Trophoblast cell (in vitro differentiated cells and primary cell): ENCODE results near the gene HNRNPCL1.
"Not testable (repeated sequence)": the region's sequence is repeated elsewhere in the genome, so short reads cannot be mapped to it uniquely, and the experiment has no call there.

Experiments
- DNase-seq, 2 donors: peaks; one replicate each; pipeline ENCODE4 v3.0.0-alpha.2; 2016
- H2AFZ ChIP-seq: 2 replicates; pipeline ENCODE4 v1.6.1; 2013; ENCODE audit warnings: low read length, moderate library complexity, mild to moderate bottlenecking; ENCODE audit not compliant: insufficient read depth, poor library complexity
- H2AK5ac ChIP-seq: 2 replicates; pipeline ENCODE4 v1.6.1; 2013; ENCODE audit warnings: mild to moderate bottlenecking, low read length
- H2BK120ac ChIP-seq: 2 replicates; pipeline ENCODE4 v1.6.1; 2013; ENCODE audit warnings: low read length, mild to moderate bottlenecking, moderate library complexity; ENCODE audit not compliant: insufficient read depth, poor library complexity
- H2BK12ac ChIP-seq: 2 replicates; pipeline ENCODE4 v1.6.1; 2013; ENCODE audit warnings: mild to moderate bottlenecking, low read length, moderate library complexity
- H2BK5ac ChIP-seq: 2 replicates; pipeline ENCODE4 v1.6.1; 2013; ENCODE audit warnings: low read length, low read depth, moderate library complexity, mild to moderate bottlenecking; ENCODE audit not compliant: poor library complexity
- H3K14ac ChIP-seq: 2 replicates; pipeline ENCODE4 v1.6.1; 2013; ENCODE audit warnings: mild to moderate bottlenecking, low read length
- H3K18ac ChIP-seq: 2 replicates; pipeline ENCODE4 v1.6.1; 2013; ENCODE audit warnings: mild to moderate bottlenecking, low read length
- H3K23ac ChIP-seq: 2 replicates; pipeline ENCODE4 v1.6.1; 2013; ENCODE audit warnings: low read length
- H3K27ac ChIP-seq: 2 replicates; pipeline ENCODE4 v1.5.1; 2013; ENCODE audit warnings: low read depth, mild to moderate bottlenecking, inconsistent platforms, low read length, moderate library complexity
- H3K27me3 ChIP-seq: 2 replicates; pipeline ENCODE4 v1.6.1; 2013; ENCODE audit warnings: inconsistent platforms, mild to moderate bottlenecking, low read length, moderate library complexity; ENCODE audit not compliant: insufficient read depth
- H3K36me3 ChIP-seq, 2 experiments: 1 replicate in 1 of 2; 2 replicates in 1 of 2; pipeline ENCODE4 v1.6.1; 2013; ENCODE audit warnings: low read length in 2 of 2, mild to moderate bottlenecking in 2 of 2, moderate library complexity in 1 of 2; ENCODE audit not compliant: insufficient read depth in 2 of 2, control insufficient read depth in 1 of 2
- H3K4ac ChIP-seq: 2 replicates; pipeline ENCODE4 v1.6.1; 2013; ENCODE audit warnings: low read depth, mild to moderate bottlenecking, low read length, moderate library complexity
- H3K4me1 ChIP-seq, 2 experiments: 1 replicate in 1 of 2; 2 replicates in 1 of 2; pipeline ENCODE4 v1.6.1; 2013; ENCODE audit warnings: low read length in 2 of 2, mild to moderate bottlenecking in 2 of 2, moderate library complexity in 1 of 2; ENCODE audit not compliant: insufficient read depth in 2 of 2, control insufficient read depth in 1 of 2
- H3K4me2 ChIP-seq: 2 replicates; pipeline ENCODE4 v1.6.1; 2013; ENCODE audit warnings: inconsistent platforms, mild to moderate bottlenecking, low read length, moderate library complexity
- H3K4me3 ChIP-seq: 2 replicates; pipeline ENCODE4 v1.5.1; 2013; ENCODE audit warnings: mild to moderate bottlenecking, low read depth, low read length, inconsistent platforms
- H3K79me1 ChIP-seq: one replicate; pipeline ENCODE4 v1.6.1; 2013; ENCODE audit warnings: low read length
- H3K79me2 ChIP-seq: 2 replicates; pipeline ENCODE4 v1.6.1; 2013; ENCODE audit warnings: low read length, mild to moderate bottlenecking; ENCODE audit not compliant: control insufficient read depth, insufficient read depth, poor library complexity
- H3K9ac ChIP-seq: 2 replicates; pipeline ENCODE4 v1.6.1; 2013; ENCODE audit warnings: mild to moderate bottlenecking, low read length
- H3K9me3 ChIP-seq: 2 replicates; pipeline ENCODE4 v1.6.1; 2013; ENCODE audit warnings: low read depth, mild to moderate bottlenecking, control low read depth, inconsistent platforms, low read length; ENCODE audit not compliant: insufficient read depth
- H4K12ac ChIP-seq: 2 replicates; pipeline ENCODE4 v1.6.1; 2013; ENCODE audit warnings: low read depth, mild to moderate bottlenecking, low read length, moderate library complexity
- H4K8ac ChIP-seq: 2 replicates; pipeline ENCODE4 v1.6.1; 2013; ENCODE audit warnings: low read depth, mild to moderate bottlenecking, low read length, moderate library complexity
- H4K91ac ChIP-seq: one replicate; pipeline ENCODE4 v1.6.1; 2013; ENCODE audit warnings: low read depth, mild to moderate bottlenecking, low read length, moderate library complexity
- WGBS: extraction: QIAGEN DNeasy Blood & Tissue Kit; methylation state at CpG from one replicate; pipeline ENCODE4 v1.1.7; 2013; ENCODE audit warnings: missing lambda C conversion rate; ENCODE audit not compliant: insufficient read length, insufficient coverage; ENCODE audit errors: extremely low coverage; 5-methylcytosine and 5-hydroxymethylcytosine counted together

Gene HNRNPCL1

GRCh38 chr1:12863131-12863880 lies 14.8 kb upstream of the HNRNPCL1 start:
- not testable (repeated sequence) for H3K4me3 ChIP-seq, H4K8ac ChIP-seq, H3K4me1 ChIP-seq, H2AK5ac ChIP-seq, H4K91ac ChIP-seq, H3K18ac ChIP-seq, H3K79me2 ChIP-seq, H2BK5ac ChIP-seq, H3K4me2 ChIP-seq, H2BK120ac ChIP-seq, H3K27me3 ChIP-seq, H3K14ac ChIP-seq, H4K12ac ChIP-seq, H3K27ac ChIP-seq, H3K36me3 ChIP-seq, H2BK12ac ChIP-seq, DNase-seq, H3K9ac ChIP-seq, H3K79me1 ChIP-seq, H3K4ac ChIP-seq, H3K23ac ChIP-seq, H2AFZ ChIP-seq
- H3K9me3 ChIP-seq: peaks cover 10% of the 10 kb centered on the region
- no CpG with 5 or more reads among the region's 7 CpGs for WGBS

- not testable (repeated sequence) for H2BK5ac ChIP-seq, H4K8ac ChIP-seq, H3K4me3 ChIP-seq, H3K9me3 ChIP-seq, H3K14ac ChIP-seq, H2AFZ ChIP-seq, H2BK12ac ChIP-seq, H4K91ac ChIP-seq, H4K12ac ChIP-seq, DNase-seq, H3K18ac ChIP-seq, H3K4me2 ChIP-seq, H3K4ac ChIP-seq, H3K79me2 ChIP-seq, H3K79me1 ChIP-seq, H3K4me1 ChIP-seq, H2AK5ac ChIP-seq, H3K27me3 ChIP-seq, H3K9ac ChIP-seq, H3K27ac ChIP-seq, H2BK120ac ChIP-seq, H3K36me3 ChIP-seq, H3K23ac ChIP-seq
- WGBS: no CpG with 5 or more reads among the region's 2 CpGs
Measured at GRCh38 chr1:12856786-12857185, 8.3 kb upstream of the HNRNPCL1 start, which contains the start of gene PRAMEF2. Gene PRAMEF2 (plus strand): TSS chr1:12857086. CDS start chr1:12859010, 1,924 bp downstream.

GRCh38 chr1:12851779-12852178 lies 3.3 kb upstream of the HNRNPCL1 start:
- no peak overlapping the region for H3K4ac ChIP-seq
- peaks cover 9% of the 10 kb centered on the region for H3K9me3 ChIP-seq
- H2AK5ac ChIP-seq: no peak overlapping the region
- H3K4me1 ChIP-seq: no peaks in the 10 kb centered on the region
- no CpG with 5 or more reads among the region's 4 CpGs for WGBS
- H3K79me2 ChIP-seq: no peaks in the 10 kb centered on the region
- no peak overlapping the region for H3K4me2 ChIP-seq
- no peak overlapping the region for H2BK12ac ChIP-seq
- no peak overlapping the region for H4K91ac ChIP-seq
- H2AFZ ChIP-seq: no peak overlapping the region
- no peaks in the 10 kb centered on the region for H3K79me1 ChIP-seq
- no peak overlapping the region for H3K23ac ChIP-seq
- no peak overlapping the region for H4K8ac ChIP-seq
- H2BK120ac ChIP-seq: no peak overlapping the region
- H4K12ac ChIP-seq: no peak overlapping the region
- DNase-seq: peak; percentile 25 to 27
- no peak overlapping the region for H3K27ac ChIP-seq
- no peaks in the 10 kb centered on the region for H3K36me3 ChIP-seq
- no peak overlapping the region for H3K4me3 ChIP-seq
- H3K14ac ChIP-seq: no peak overlapping the region
- no peak overlapping the region for H3K9ac ChIP-seq
- H2BK5ac ChIP-seq: no peak overlapping the region
- no peak overlapping the region for H3K18ac ChIP-seq
- H3K27me3 ChIP-seq: no peaks in the 10 kb centered on the region

GRCh38 chr1:12833251-12833650 lies 15.3 kb downstream of the HNRNPCL1 start:
- not testable (repeated sequence) for H2BK5ac ChIP-seq, H3K18ac ChIP-seq, H4K91ac ChIP-seq, H4K12ac ChIP-seq, H3K4me3 ChIP-seq, H3K14ac ChIP-seq, H3K36me3 ChIP-seq, H3K23ac ChIP-seq, H3K9me3 ChIP-seq, H3K27ac ChIP-seq, H3K27me3 ChIP-seq, DNase-seq, H3K9ac ChIP-seq, H3K4me2 ChIP-seq, H2BK12ac ChIP-seq, H2AFZ ChIP-seq, H3K79me1 ChIP-seq, H3K4ac ChIP-seq, H3K4me1 ChIP-seq, H2AK5ac ChIP-seq, H2BK120ac ChIP-seq, H3K79me2 ChIP-seq, H4K8ac ChIP-seq
- whole genome bisulfite sequencing: no CpG with 5 or more reads among the region's 2 CpGs
